ENCODE results near the gene RNF213. TPM values are rescaled to one million over a fixed set of nuclear protein-coding genes. Genes with fewer than 3 reads are reported as not detected.

The RNF213 gene
- total RNA-seq, 1 donor from 2014 or later = 228 TPM

DNA sequence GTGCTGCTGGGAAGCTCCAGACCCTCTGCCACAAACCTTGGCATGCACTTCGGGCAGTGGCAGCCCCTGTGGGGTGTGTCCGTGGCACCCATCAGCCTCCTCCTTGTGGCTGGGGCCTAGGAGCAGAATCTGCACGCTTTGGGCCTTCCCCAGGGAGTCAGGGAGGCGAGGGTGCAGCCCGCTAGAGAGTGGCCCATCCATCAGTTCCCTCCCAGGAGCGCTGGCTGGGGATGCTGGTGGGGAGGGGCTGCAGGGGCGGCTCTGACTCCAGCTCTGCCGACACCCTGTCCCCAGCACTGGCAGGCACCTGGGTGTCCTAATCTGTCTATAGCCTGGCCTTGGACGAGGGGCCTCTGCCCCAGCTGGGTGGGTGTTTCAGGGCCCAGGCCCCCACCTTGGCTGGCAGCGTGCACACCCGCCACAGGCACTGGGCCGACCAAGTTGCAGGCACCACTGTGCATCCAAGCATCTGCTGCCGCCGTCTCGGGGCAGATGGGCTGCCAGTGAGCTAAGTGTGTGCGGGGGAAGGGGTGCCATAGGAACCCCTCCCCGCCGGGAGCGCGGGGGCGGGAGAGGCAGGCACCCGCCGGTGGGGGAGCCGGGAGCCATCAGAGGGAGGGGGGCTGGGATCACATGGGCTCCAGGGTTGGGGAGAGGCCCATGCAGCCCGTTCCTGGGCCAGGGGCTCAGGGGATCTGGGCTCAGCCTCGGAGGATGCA is 184.5 kb downstream of the RNF213 start:
- ChIA-PET POLR2A (no interaction called here), CTCF (no interaction called here)
- peaks cover 16% of the 10 kb centered on the region for H3K27me3 Mint-ChIP-seq
- ATAC-seq (ENCODE audit: low read depth) = no peak
- no peaks in the 10 kb centered on the region for H3K9me3 Mint-ChIP-seq
- H3K4me3 Mint-ChIP-seq = no peak overlapping the region
- H3K27ac Mint-ChIP-seq = no peak overlapping the region
- no peaks in the 10 kb centered on the region for H3K36me3 Mint-ChIP-seq (ENCODE audit: low read depth)
- intact Hi-C loops (cut with micrococcal nuclease) = no loop called here
- TF ChIP-seq, protein P1, sequence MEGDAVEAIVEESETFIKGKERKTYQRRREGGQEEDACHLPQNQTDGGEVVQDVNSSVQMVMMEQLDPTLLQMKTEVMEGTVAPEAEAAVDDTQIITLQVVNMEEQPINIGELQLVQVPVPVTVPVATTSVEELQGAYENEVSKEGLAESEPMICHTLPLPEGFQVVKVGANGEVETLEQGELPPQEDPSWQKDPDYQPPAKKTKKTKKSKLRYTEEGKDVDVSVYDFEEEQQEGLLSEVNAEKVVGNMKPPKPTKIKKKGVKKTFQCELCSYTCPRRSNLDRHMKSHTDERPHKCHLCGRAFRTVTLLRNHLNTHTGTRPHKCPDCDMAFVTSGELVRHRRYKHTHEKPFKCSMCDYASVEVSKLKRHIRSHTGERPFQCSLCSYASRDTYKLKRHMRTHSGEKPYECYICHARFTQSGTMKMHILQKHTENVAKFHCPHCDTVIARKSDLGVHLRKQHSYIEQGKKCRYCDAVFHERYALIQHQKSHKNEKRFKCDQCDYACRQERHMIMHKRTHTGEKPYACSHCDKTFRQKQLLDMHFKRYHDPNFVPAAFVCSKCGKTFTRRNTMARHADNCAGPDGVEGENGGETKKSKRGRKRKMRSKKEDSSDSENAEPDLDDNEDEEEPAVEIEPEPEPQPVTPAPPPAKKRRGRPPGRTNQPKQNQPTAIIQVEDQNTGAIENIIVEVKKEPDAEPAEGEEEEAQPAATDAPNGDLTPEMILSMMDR (IDR thresholded peaks at IDR 0.05) = no peak
- no peaks in the 10 kb centered on the region for H3K4me1 Mint-ChIP-seq
- DNase-seq = no peak

DNA sequence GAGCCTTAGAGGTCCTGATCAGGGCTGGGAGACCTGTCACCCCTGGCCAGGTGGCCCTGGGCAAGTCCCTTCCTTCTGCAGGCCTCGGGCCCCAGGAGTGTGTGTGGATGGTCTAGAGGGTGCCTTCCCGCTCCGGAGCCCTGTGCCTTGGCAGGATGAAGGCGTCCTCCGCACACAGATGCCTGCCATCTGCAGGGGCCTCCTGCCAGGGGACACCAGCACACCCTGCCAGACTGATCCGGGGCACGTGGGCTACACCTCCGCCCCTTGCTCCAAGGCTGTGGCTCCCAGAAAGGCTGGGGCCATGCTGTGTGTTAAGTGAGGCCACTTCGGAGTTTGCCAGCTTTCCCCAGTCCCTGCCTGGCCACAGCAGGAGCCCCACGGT is 185.1 kb downstream of the RNF213 start:
- ChIA-PET CTCF (no interaction called here), POLR2A (no interaction called here)
- no peak for ATAC-seq (ENCODE audit: low read depth)
- Mint-ChIP-seq H3K4me1 (no peaks in the 10 kb centered on the region), H3K4me3 (no peak overlapping the region), H3K27me3 (peaks cover 12% of the 10 kb centered on the region), H3K9me3 (no peaks in the 10 kb centered on the region), H3K36me3 (ENCODE audit: low read depth) (no peaks in the 10 kb centered on the region), H3K27ac (no peak overlapping the region)
- no peak for DNase-seq
- TF ChIP-seq, protein P1 (IDR thresholded peaks at IDR 0.05) = no peak
- intact Hi-C loops (cut with micrococcal nuclease) = no loop called here

DNA sequence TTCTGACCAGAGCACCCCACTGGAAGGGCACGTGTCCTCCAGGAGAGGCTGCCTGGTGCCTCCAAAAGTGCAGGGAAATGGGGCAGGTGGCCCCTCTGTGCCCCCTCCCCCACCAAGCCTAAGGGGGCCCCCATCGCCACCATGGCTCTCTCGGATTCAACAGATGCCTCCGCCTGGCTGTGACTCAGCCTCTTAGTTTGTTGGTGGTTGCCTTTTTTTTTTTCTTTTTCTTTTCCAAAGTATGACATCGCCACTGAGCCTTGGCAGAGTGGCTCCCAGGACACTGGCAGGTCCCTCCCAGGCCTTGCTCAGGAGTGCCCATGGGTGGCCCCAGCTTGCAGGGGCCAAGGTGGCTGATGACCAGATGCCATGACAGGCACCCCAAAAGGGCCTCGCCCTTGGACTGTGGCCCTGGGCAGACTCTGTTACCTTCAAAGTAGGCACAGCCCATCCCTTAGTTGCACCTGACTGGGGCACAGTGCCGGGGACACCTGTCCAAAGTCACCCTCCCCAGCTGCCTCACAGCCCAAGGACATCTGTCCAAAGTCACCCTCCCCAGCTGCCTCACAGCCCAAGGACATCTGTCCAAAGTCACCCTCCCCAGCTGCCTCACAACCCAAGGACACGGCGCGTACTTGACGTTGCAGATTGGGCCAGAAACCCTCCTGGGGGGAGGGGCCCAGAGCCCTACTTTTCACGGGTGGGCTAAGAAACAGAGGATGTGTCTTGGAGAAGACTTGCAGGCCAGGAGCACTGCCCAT is 186.2 kb downstream of the RNF213 start:
- no peak for ATAC-seq (ENCODE audit: low read depth)
- no peak for DNase-seq
- TF ChIP-seq, protein P1 (IDR thresholded peaks at IDR 0.05) = no peak
- no peaks in the 10 kb centered on the region for H3K4me1 Mint-ChIP-seq
- no peaks in the 10 kb centered on the region for H3K9me3 Mint-ChIP-seq
- H3K36me3 Mint-ChIP-seq (ENCODE audit: low read depth) = no peaks in the 10 kb centered on the region
- ChIA-PET POLR2A (no interaction called here), CTCF (no interaction called here)
- H3K4me3 Mint-ChIP-seq = no peak overlapping the region
- peaks cover 9% of the 10 kb centered on the region for H3K27me3 Mint-ChIP-seq
- intact Hi-C loops (cut with micrococcal nuclease) = no loop called here
- no peak overlapping the region for H3K27ac Mint-ChIP-seq

DNA sequence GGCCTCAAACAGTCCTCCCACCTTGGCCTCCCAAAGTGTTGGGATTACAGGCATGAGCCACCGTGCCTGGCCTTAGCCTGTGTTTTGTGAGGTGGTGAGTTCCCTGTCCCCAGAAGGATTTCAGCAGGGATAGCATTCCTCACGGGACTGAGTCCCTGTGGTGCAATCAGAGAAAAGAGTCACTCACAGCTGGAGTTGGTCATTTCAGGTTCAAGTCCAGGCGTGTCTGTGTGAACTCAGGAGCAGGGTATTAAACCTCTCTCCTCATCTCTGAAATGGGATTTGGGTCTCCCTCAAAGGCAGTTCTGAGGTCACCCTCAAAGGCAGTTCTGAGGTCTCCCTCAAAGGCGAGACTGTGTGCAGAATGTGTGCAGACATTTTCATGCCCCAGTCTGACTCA is 187.1 kb downstream of the RNF213 start:
- H3K27ac Mint-ChIP-seq = no peak overlapping the region
- intact Hi-C loops (cut with micrococcal nuclease) = no loop called here
- TF ChIP-seq, protein P1 (IDR thresholded peaks at IDR 0.05) = no peak
- DNase-seq (no peak), ATAC-seq (ENCODE audit: low read depth) (no peak)
- POLR2A ChIA-PET = no interaction called here
- no peaks in the 10 kb centered on the region for H3K9me3 Mint-ChIP-seq
- H3K27me3 Mint-ChIP-seq = peaks cover 4% of the 10 kb centered on the region
- CTCF ChIA-PET = no interaction called here
- H3K36me3 Mint-ChIP-seq (ENCODE audit: low read depth) = no peaks in the 10 kb centered on the region
- H3K4me3 Mint-ChIP-seq = no peak overlapping the region
- H3K4me1 Mint-ChIP-seq = no peaks in the 10 kb centered on the region

Other genes with a start within 250 kb of the RNF213 start
- gene TBC1D16, start 225.0 kb upstream of the RNF213 start, total RNA-seq = 2.6 and 3.4 TPM in 2 replicates
- gene CCDC40, start 224.2 kb upstream of the RNF213 start, total RNA-seq = 0.46 and 0.55 TPM in 2 replicates
- gene GAA, start 159.3 kb upstream of the RNF213 start, total RNA-seq = 19.6 and 20.2 TPM in 2 replicates
- 84.0 and 88.1 TPM in 2 replicates for gene EIF4A3, start 113.7 kb upstream of the RNF213 start, total RNA-seq
- gene CARD14, start 90.8 kb upstream of the RNF213 start, total RNA-seq = not detected in 2 replicates
- gene SGSH, start 40.5 kb upstream of the RNF213 start, total RNA-seq = 38.8 and 41.3 TPM in 2 replicates
- gene SLC26A11, start 40.4 kb upstream of the RNF213 start, total RNA-seq = 7.5 and 8.4 TPM in 2 replicates
- gene ENDOV, start 154.3 kb downstream of the RNF213 start, total RNA-seq = 26.8 and 28.1 TPM in 2 replicates
- gene NPTX1, start 215.8 kb downstream of the RNF213 start, total RNA-seq = 0.20 and 0.22 TPM in 2 replicates

Measured in activated B cell treated with CpG ODN at 0.5 μM for 24 hours (primary cell).